Stomach (tissue), 9 donors: ENCODE data around the gene CHI3L1. TPM values are rescaled to one million over a fixed set of nuclear protein-coding genes. Genes with fewer than 3 reads are reported as not detected.

Source experiments
- DNase-seq, 2 donors: peaks; one replicate each; pipeline versions ENCODE4 v3.0.0 to v3.0.0-alpha.2; 2013 to 2019
- H3K27ac ChIP-seq, 5 donors: fragments of 200-600 bp in 4 of 5; sonication (generic) in 4 of 5; one replicate each; pipeline ENCODE4 v1.5.1; 2013 to 2019; ENCODE audit warnings: mild to moderate bottlenecking in 1 of 5, moderate library complexity in 1 of 5
- H3K27me3 ChIP-seq, 3 donors: fragments of 200-600 bp; sonication (generic); one replicate each; pipeline ENCODE4 v1.5.1; 2017 to 2019; ENCODE audit warnings: mixed run types in 1 of 3
- H3K36me3 ChIP-seq, 4 donors: fragments of 200-600 bp; sonication (generic); 1 replicate in 3 of 4; 2 replicates in 1 of 4; pipeline ENCODE4 v1.5.1; 2016 to 2019
- H3K4me1 ChIP-seq, 4 donors: fragments of 200-600 bp; sonication (generic); one replicate each; pipeline ENCODE4 v1.5.1; 2016 to 2019
- H3K4me3 ChIP-seq, 4 donors: fragments of 200-600 bp; sonication (generic) in 3 of 4; one replicate each; pipeline ENCODE4 v1.5.1; 2016 to 2019; ENCODE audit warnings: mild to moderate bottlenecking in 1 of 4
- H3K9me3 ChIP-seq, 4 donors: fragments of 200-600 bp; sonication (generic); one replicate each; pipeline ENCODE4 v1.5.1; 2016 to 2019
- CTCF ChIP-seq, 7 experiments: fragments of 450-650 bp in 4 of 7; fragments of 200-600 bp in 3 of 7; sonication (generic) in 3 of 7; IDR thresholded peaks; one replicate each; pipeline ENCODE4 v1.5.1; 2016 to 2019; ENCODE audit warnings: antibody characterized with exemption in 7 of 7, control low read depth in 2 of 7, mild to moderate bottlenecking in 1 of 7
- EP300 ChIP-seq: sonication (generic); formaldehyde crosslinking; IDR thresholded peaks from one replicate; pipeline ENCODE4 v1.6.1; 2017; ENCODE audit warnings: antibody characterized with exemption
- POLR2A ChIP-seq, 4 donors: fragments of 450-650 bp; IDR thresholded peaks; one replicate each; pipeline ENCODE4 v1.6.1; 2016; ENCODE audit warnings: antibody characterized with exemption in 4 of 4, control low read depth in 2 of 4, mild to moderate bottlenecking in 1 of 4, moderate library complexity in 1 of 4
- POLR2AphosphoS5 ChIP-seq, 3 donors: sonication (generic); formaldehyde crosslinking; IDR thresholded peaks; one replicate each; pipeline ENCODE4 v1.6.1; 2016; ENCODE audit warnings: antibody characterized with exemption in 3 of 3
- WGBS, 5 donors: extraction: QIAGEN DNeasy Blood & Tissue Kit in 3 of 5; methylation state at CpG; one replicate each; pipeline versions ENCODE4 v1.1.5 to v1.1.7; 2013 to 2018; 5-methylcytosine and 5-hydroxymethylcytosine counted together
- intact Hi-C: fragments of 100-400 bp; cut with DNase I; formaldehyde crosslinking; loops from one replicate; pipeline ENCODE4 v1.15.1; 2023; ENCODE audit warnings: low total_unique reads
- polyA plus RNA-seq, 3 donors: library from polyadenylated mRNA; stranded (reverse); fragments of 200-250 nt; gene quantifications; one replicate each; pipeline ENCODE4 v1.2.3, GENCODE V29; 2013
- total RNA-seq, 5 donors: library from RNA; depleted of rRNA; stranded (reverse); fragments of >200 nt; gene quantifications; one replicate each; pipeline versions ENCODE4 v1.1.0 to v1.2.3, GENCODE V29; 2014 to 2016
- donor health status: healthy with polysubstance abuse.
- donor health status: Bipolar disorder and iron deficiency.
- donor health status: healthy.

Gene CHI3L1
- total and polyA plus RNA-seq, 8 donors: 1.1 to 28.1 (median 3.9) TPM; not detected in 3

- no peak for DNase-seq
- H3K4me3 ChIP-seq: no peak overlapping the region
- H3K9me3 ChIP-seq: no peaks in the 10 kb centered on the region
- H3K36me3 ChIP-seq: no peaks in the 10 kb centered on the region
- no peak for TF ChIP-seq CTCF (IDR thresholded peaks at IDR 0.05)
- WGBS, 5 donors: 80 to 86% (median 83%) methylated on average over 11 of the region's 11 CpGs
- no peak overlapping the region for H3K27ac ChIP-seq
- peaks cover 0 to 17% (median 2%) of the 10 kb centered on the region in 4 donors for H3K4me1 ChIP-seq
- intact Hi-C loops: no loop called here
- peaks cover 0 to 8% (median 0%) of the 10 kb centered on the region in 3 donors for H3K27me3 ChIP-seq
Measured at GRCh38 chr1:203180611-203181330, 5.7 kb downstream of the CHI3L1 start.

GRCh38 chr1:203179667-203180005 is 6.9 kb downstream of the CHI3L1 start:
- H3K27me3 ChIP-seq: peaks cover 0 to 19% (median 0%) of the 10 kb centered on the region in 3 donors
- intact Hi-C loops: no loop called here
- 82 to 89% (median 86%) methylated on average over 9 to 10 of the region's 10 CpGs for WGBS, 5 donors
- no peak for TF ChIP-seq CTCF (IDR thresholded peaks at IDR 0.05)
- no peak for TF ChIP-seq POLR2AphosphoS5 (IDR thresholded peaks at IDR 0.05)
- no peak for TF ChIP-seq POLR2A (IDR thresholded peaks at IDR 0.05)
- TF ChIP-seq EP300: no peak
- H3K9me3 ChIP-seq: no peaks in the 10 kb centered on the region
- no peak overlapping the region for H3K27ac ChIP-seq
- H3K36me3 ChIP-seq: no peaks in the 10 kb centered on the region
- H3K4me1 ChIP-seq: peaks cover 0 to 18% (median 2%) of the 10 kb centered on the region in 4 donors
- DNase-seq: no peak
- H3K4me3 ChIP-seq: no peak overlapping the region

- DNase-seq: no peak
- no peak overlapping the region for H3K4me3 ChIP-seq
- no peaks in the 10 kb centered on the region for H3K9me3 ChIP-seq
- H3K27me3 ChIP-seq: peaks cover 0 to 24% (median 0%) of the 10 kb centered on the region in 3 donors
- WGBS, 5 donors: 86 to 90% (median 87%) methylated on average over 12 to 14 of the region's 14 CpGs
- peaks cover 0 to 18% (median 2%) of the 10 kb centered on the region in 4 donors for H3K4me1 ChIP-seq
- no peak overlapping the region for H3K27ac ChIP-seq
- intact Hi-C loops: no loop called here
- no peak for TF ChIP-seq POLR2A (IDR thresholded peaks at IDR 0.05)
- TF ChIP-seq EP300: no peak
- no peak for TF ChIP-seq POLR2AphosphoS5 (IDR thresholded peaks at IDR 0.05)
- no peak for TF ChIP-seq CTCF (IDR thresholded peaks at IDR 0.05)
- no peaks in the 10 kb centered on the region for H3K36me3 ChIP-seq
Measured at GRCh38 chr1:203178821-203179666, 7.5 kb downstream of the CHI3L1 start.

GRCh38 chr1:203178083-203178482 is 8.4 kb downstream of the CHI3L1 start:
- H3K4me3 ChIP-seq: no peak overlapping the region
- no peak overlapping the region for H3K27ac ChIP-seq
- DNase-seq: no peak
- intact Hi-C loops: no loop called here
- H3K27me3 ChIP-seq: peaks cover 0 to 24% (median 0%) of the 10 kb centered on the region in 3 donors
- whole genome bisulfite sequencing, 5 donors: 47 to 65% (median 52%) methylated on average over 5 of the region's 5 CpGs
- H3K36me3 ChIP-seq: no peaks in the 10 kb centered on the region
- TF ChIP-seq POLR2AphosphoS5 (IDR thresholded peaks at IDR 0.05) (no peak), EP300 (no peak), CTCF (IDR thresholded peaks at IDR 0.05) (no peak), POLR2A (IDR thresholded peaks at IDR 0.05) (no peak)
- peaks cover 0 to 18% (median 2%) of the 10 kb centered on the region in 4 donors for H3K4me1 ChIP-seq
- H3K9me3 ChIP-seq: no peaks in the 10 kb centered on the region
